CD14-positive monocyte (primary cell): ENCODE measurements around the gene SLC38A5. TPM values are rescaled to one million over a fixed set of nuclear protein-coding genes. Genes with fewer than 3 reads are reported as not detected.

Source experiments
- DNase-seq, 3 donors: peaks; one replicate each; pipeline ENCODE4 v3.0.0-alpha.2; 2011 to 2022
- H2AFZ ChIP-seq: 2 replicates; pipeline ENCODE4 v1.6.0; 2012; ENCODE audit warnings: mild to moderate bottlenecking, low read depth, low read length, inconsistent platforms; ENCODE audit not compliant: insufficient read depth, poor library complexity, severe bottlenecking
- H3K27ac ChIP-seq, 2 donors: 1 replicate in 1 of 2; 2 replicates in 1 of 2; pipeline ENCODE4 v1.5.1; 2012 to 2013; ENCODE audit warnings: low read length in 2 of 2, control low read depth in 1 of 2, inconsistent platforms in 1 of 2, low read depth in 1 of 2, mild to moderate bottlenecking in 1 of 2
- H3K27me3 ChIP-seq, 2 donors: one replicate each; pipeline versions ENCODE4 v1.6.0 to v1.6.1; 2011 to 2013; ENCODE audit warnings: low read length in 2 of 2; ENCODE audit not compliant: control insufficient read depth in 2 of 2, insufficient read depth in 2 of 2
- H3K36me3 ChIP-seq, 2 donors: replicated peaks in 1 of 2; 1 replicate in 1 of 2; 2 replicates in 1 of 2; pipeline versions ENCODE4 v1.5.1 to v1.6.1; 2012 to 2013; ENCODE audit warnings: low read length in 2 of 2, control low read depth in 1 of 2, inconsistent platforms in 1 of 2, mild to moderate bottlenecking in 1 of 2; ENCODE audit not compliant: insufficient read depth in 2 of 2, control insufficient read depth in 1 of 2
- H3K4me1 ChIP-seq, 2 donors: 1 replicate in 1 of 2; 2 replicates in 1 of 2; pipeline versions ENCODE4 v1.5.1 to v1.6.1; 2012 to 2013; ENCODE audit warnings: low read length in 2 of 2, control low read depth in 1 of 2, inconsistent platforms in 1 of 2, mild to moderate bottlenecking in 1 of 2, moderate library complexity in 1 of 2; ENCODE audit not compliant: insufficient read depth in 2 of 2, control insufficient read depth in 1 of 2
- H3K4me2 ChIP-seq: replicated peaks from 2 replicates; pipeline ENCODE3; 2012; ENCODE audit warnings: low read length, moderate library complexity, mild to moderate bottlenecking; ENCODE audit not compliant: poor library complexity, severe bottlenecking; ENCODE audit errors: extremely low read depth
- H3K4me3 ChIP-seq, 3 experiments: fragments of 200-600 bp in 1 of 3; sonication (generic) in 1 of 3; replicated peaks in 1 of 3; 1 replicate in 2 of 3; 2 replicates in 1 of 3; pipeline ENCODE4 v1.5.1; 2011 to 2013; ENCODE audit warnings: low read length in 3 of 3, mild to moderate bottlenecking in 3 of 3, control low read depth in 2 of 3, low read depth in 2 of 3, inconsistent platforms in 1 of 3, moderate library complexity in 1 of 3
- H3K79me2 ChIP-seq: 2 replicates; pipeline ENCODE4 v1.6.0; 2012; ENCODE audit warnings: mild to moderate bottlenecking, control low read depth, inconsistent platforms, low read length, moderate library complexity; ENCODE audit not compliant: insufficient read depth
- H3K9ac ChIP-seq: 2 replicates; pipeline ENCODE4 v1.6.0; 2017; ENCODE audit warnings: low read length, mild to moderate bottlenecking; ENCODE audit not compliant: insufficient read depth, poor library complexity, severe bottlenecking
- H3K9me3 ChIP-seq, 2 donors: replicated peaks in 1 of 2; 1 replicate in 1 of 2; 2 replicates in 1 of 2; pipeline versions ENCODE4 v1.5.1 to v1.6.1; 2012 to 2013; ENCODE audit warnings: low read length in 2 of 2, control low read depth in 1 of 2; ENCODE audit not compliant: control insufficient read depth in 1 of 2, insufficient read depth in 1 of 2
- H4K20me1 ChIP-seq: 2 replicates; pipeline ENCODE4 v1.6.0; 2012; ENCODE audit warnings: mild to moderate bottlenecking, low read length, control low read depth, moderate library complexity; ENCODE audit not compliant: insufficient read depth
- H3K27ac Mint-ChIP-seq, 7 donors: one replicate each; pipeline ENCODE4 v1.8.0; 2020; ENCODE audit warnings: mild to moderate bottlenecking in 7 of 7, mixed read lengths in 7 of 7, moderate library complexity in 6 of 7, inconsistent platforms in 2 of 7
- H3K27me3 Mint-ChIP-seq, 3 donors: one replicate each; pipeline ENCODE4 v1.8.0; 2021 to 2022; ENCODE audit warnings: low read depth in 3 of 3, mild to moderate bottlenecking in 3 of 3, mixed read lengths in 3 of 3, moderate library complexity in 3 of 3, inconsistent platforms in 1 of 3
- H3K36me3 Mint-ChIP-seq, 2 donors: one replicate each; pipeline ENCODE4 v1.8.0; 2020; ENCODE audit warnings: mixed read lengths in 2 of 2, inconsistent platforms in 1 of 2, mild to moderate bottlenecking in 1 of 2
- H3K4me1 Mint-ChIP-seq: one replicate; pipeline ENCODE4 v1.8.0; 2020; ENCODE audit warnings: mild to moderate bottlenecking, mixed read lengths
- H3K4me3 Mint-ChIP-seq, 2 donors: one replicate each; pipeline ENCODE4 v1.8.0; 2020; ENCODE audit warnings: mild to moderate bottlenecking in 2 of 2, mixed read lengths in 2 of 2, moderate library complexity in 1 of 2
- H3K9me3 Mint-ChIP-seq, 7 donors: one replicate each; pipeline ENCODE4 v1.8.0; 2020 to 2022; ENCODE audit warnings: mixed read lengths in 7 of 7, mild to moderate bottlenecking in 6 of 7, moderate library complexity in 6 of 7, inconsistent platforms in 2 of 7
- CTCF ChIP-seq: fragments of 200-600 bp; IDR thresholded peaks from one replicate; pipeline ENCODE4 v1.8.0; 2022; ENCODE audit warnings: antibody characterized with exemption, mild to moderate bottlenecking
- WGBS: methylation state at CpG from one replicate; pipeline ENCODE4 v1.1.5; 2013; ENCODE audit warnings: missing lambda C conversion rate; ENCODE audit not compliant: insufficient coverage; 5-methylcytosine and 5-hydroxymethylcytosine counted together
- intact Hi-C, 2 donors: fragments of 100-400 bp; cut with micrococcal nuclease; formaldehyde crosslinking; loops; one replicate each; pipeline versions ENCODE4 v1.15.0 to v1.15.1; 2023
- polyA plus RNA-seq, 3 donors: library from polyadenylated mRNA; depleted of rRNA in 1 of 3; unstranded in 2 of 3; stranded (reverse) in 1 of 3; fragments of 300-500 nt in 2 of 3; fragments of >200 nt in 1 of 3; fragmentation: Illumina TruSeq in 2 of 3; gene quantifications; 1 replicate in 2 of 3; 2 replicates in 1 of 3; pipeline ENCODE4 v1.2.3, GENCODE V29; 2012 to 2021

The SLC38A5 gene
- polyA plus RNA-seq, 3 donors = 0.60 to 0.94 (median 0.69) TPM

DNA sequence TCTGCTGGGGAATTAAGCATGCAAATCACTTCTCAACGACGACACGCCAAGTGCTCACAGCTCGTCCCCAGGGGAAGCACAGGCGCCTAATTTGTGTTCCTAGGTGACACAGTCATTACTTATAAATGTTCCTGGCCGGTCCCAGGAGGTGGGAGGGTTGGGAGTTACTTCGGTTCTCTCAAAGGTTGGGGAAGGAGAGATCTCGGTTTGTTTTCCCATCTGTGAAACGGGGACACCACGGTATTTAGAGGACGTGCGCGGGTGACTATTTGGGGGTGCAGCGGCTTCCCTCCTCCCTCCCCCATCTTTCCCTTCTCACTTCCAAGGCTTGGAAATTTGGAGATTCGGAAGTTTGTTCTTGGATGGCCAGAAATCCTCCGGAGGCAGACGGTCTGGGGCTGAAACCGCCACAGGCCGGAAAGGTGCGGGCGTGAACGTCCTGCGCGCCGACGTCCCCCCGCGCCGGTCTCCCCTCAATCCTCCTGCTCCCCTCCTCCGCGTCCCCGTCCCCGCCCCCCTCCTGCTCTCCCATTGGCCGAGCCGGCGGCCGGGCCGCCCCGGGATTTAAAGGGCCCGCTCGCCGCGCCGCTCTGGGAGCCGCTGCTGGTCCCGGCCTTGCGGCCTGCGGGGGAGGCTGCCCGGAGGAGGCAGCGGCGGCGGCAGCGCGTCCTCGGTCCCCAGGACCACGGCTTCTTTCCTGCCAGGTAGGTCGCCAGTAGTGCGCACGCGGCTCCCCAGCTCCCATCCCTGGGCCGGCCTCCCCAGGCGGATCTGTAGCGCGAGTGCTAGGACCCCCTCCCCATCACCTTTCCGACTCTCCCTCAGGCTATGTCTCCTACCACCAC lies 38.6 kb upstream of the SLC38A5 start, which contains the start of gene PORCN:
Gene PORCN, plus strand, starts transcription at position 593 of the 845 bp plus-strand sequence. CDS start 829 bp downstream, outside the sequence.
- TF ChIP-seq CTCF = no peak
- DNase-seq = peak; percentile 38 to 53 (median 39)
- peaks cover 0 to 8% (median 3%) of the 10 kb centered on the region in 3 donors for H3K27me3 Mint-ChIP-seq
- H3K4me3 Mint-ChIP-seq = peak within 1 kb of the TSS; percentile 87 to 89
- H3K4me3 ChIP-seq = peak within 1 kb of the TSS; percentile 68 to 76 (median 72)
- WGBS = 0% methylated on average over 11 of the region's 65 CpGs
- peaks cover 11% of the 10 kb centered on the region for H3K4me1 Mint-ChIP-seq
- H3K79me2 ChIP-seq = no peaks in the 10 kb centered on the region
- H2AFZ ChIP-seq = peak within 1 kb of the TSS; percentile 95
- no peaks in the 10 kb centered on the region for H3K27me3 ChIP-seq
- H3K4me1 ChIP-seq = peaks cover 11 to 12% of the 10 kb centered on the region in 2 donors
- peak within 1 kb of the TSS; percentile 89 for H3K4me2 ChIP-seq
- H3K27ac Mint-ChIP-seq = peak within 1 kb of the TSS; percentile 43 to 93 (median 84)
- no peaks in the 10 kb centered on the region for H4K20me1 ChIP-seq
- peaks cover 0 to 6% of the 10 kb centered on the region in 2 donors for H3K36me3 Mint-ChIP-seq
- no peaks in the 10 kb centered on the region for H3K9me3 ChIP-seq
- H3K9ac ChIP-seq = peak within 1 kb of the TSS; percentile 71
- intact Hi-C loops = loop anchor here in 1 of 2 donors (2.0 kb wide), 1 partner anchor 32 kb away; the partner anchor contains the start of gene FTSJ1
- no peaks in the 10 kb centered on the region for H3K36me3 ChIP-seq
- H3K27ac ChIP-seq = peak within 1 kb of the TSS; percentile 16 to 68
- H3K9me3 Mint-ChIP-seq = peaks cover 0 to 9% (median 1%) of the 10 kb centered on the region in 7 donors

GRCh38 chrX:48507246-48507645 lies 37.2 kb upstream of the SLC38A5 start:
- WGBS = no CpG with 5 or more reads among the region's 5 CpGs
- Histone ChIP-seq H2AFZ (no peak overlapping the region), H3K36me3 (no peaks in the 10 kb centered on the region), H4K20me1 (no peaks in the 10 kb centered on the region), H3K27me3 (no peaks in the 10 kb centered on the region), H3K4me1 (peaks cover 11 to 12% of the 10 kb centered on the region in 2 donors), H3K9me3 (no peaks in the 10 kb centered on the region), H3K4me2 (no peak overlapping the region), H3K9ac (no peak overlapping the region), H3K27ac (no peak overlapping the region), H3K79me2 (no peaks in the 10 kb centered on the region), H3K4me3 (no peak overlapping the region)
- intact Hi-C loops = no loop called here
- H3K9me3 Mint-ChIP-seq = peaks cover 0 to 9% (median 1%) of the 10 kb centered on the region in 7 donors
- DNase-seq = no peak
- TF ChIP-seq CTCF = no peak
- peaks cover 0 to 8% (median 3%) of the 10 kb centered on the region in 3 donors for H3K27me3 Mint-ChIP-seq
- H3K27ac Mint-ChIP-seq = no peak overlapping the region
- no peak overlapping the region for H3K4me3 Mint-ChIP-seq
- H3K4me1 Mint-ChIP-seq = peaks cover 11% of the 10 kb centered on the region
- peaks cover 0 to 6% of the 10 kb centered on the region in 2 donors for H3K36me3 Mint-ChIP-seq
